ENCODE measurements around the gene C2CD4C. TPM values are rescaled to one million over a fixed set of nuclear protein-coding genes. Genes with fewer than 3 reads are reported as not detected.
"Not testable (repeated sequence)": the region's sequence is repeated elsewhere in the genome, so short reads cannot be mapped to it uniquely, and the experiment has no call there.

C2CD4C gene
- total RNA-seq, 1 donor from 2014 or later = 2.2 TPM

GRCh38 chr19:383040-383439 is 25.9 kb downstream of the C2CD4C start:
- no peak for TF ChIP-seq POLR2AphosphoS5 (IDR thresholded peaks at IDR 0.05; ENCODE audit: insufficient read depth in 1 of 2, low read depth in 1 of 2)
- TF ChIP-seq POLR2A (IDR thresholded peaks at IDR 0.05) = no peak
- Histone ChIP-seq H3K27ac (no peak overlapping the region), H3K36me3 (no peaks in the 10 kb centered on the region), H3K4me1 (no peaks in the 10 kb centered on the region), H3K27me3 (peaks cover 4% of the 10 kb centered on the region), H3K4me3 (no peak overlapping the region), H3K9me3 (no peaks in the 10 kb centered on the region)
- DNase-seq (ENCODE audit: extremely low spot score in 2 of 2) = no peak
- intact Hi-C loops (cut with DNase I) = no loop called here

GRCh38 chr19:382578-382977 is 26.4 kb downstream of the C2CD4C start:
- H3K9me3 ChIP-seq; H3K36me3 ChIP-seq; DNase-seq (ENCODE audit: extremely low spot score in 2 of 2); H3K27me3 ChIP-seq; H3K27ac ChIP-seq; H3K4me1 ChIP-seq; H3K4me3 ChIP-seq; intact Hi-C loops (cut with DNase I): not testable (repeated sequence)

GRCh38 chr19:381901-382300 is 27.0 kb downstream of the C2CD4C start:
- H3K4me1 ChIP-seq; H3K27me3 ChIP-seq; DNase-seq (ENCODE audit: extremely low spot score in 2 of 2); H3K4me3 ChIP-seq; H3K36me3 ChIP-seq; H3K9me3 ChIP-seq; intact Hi-C loops (cut with DNase I); H3K27ac ChIP-seq: not testable (repeated sequence)

DNA sequence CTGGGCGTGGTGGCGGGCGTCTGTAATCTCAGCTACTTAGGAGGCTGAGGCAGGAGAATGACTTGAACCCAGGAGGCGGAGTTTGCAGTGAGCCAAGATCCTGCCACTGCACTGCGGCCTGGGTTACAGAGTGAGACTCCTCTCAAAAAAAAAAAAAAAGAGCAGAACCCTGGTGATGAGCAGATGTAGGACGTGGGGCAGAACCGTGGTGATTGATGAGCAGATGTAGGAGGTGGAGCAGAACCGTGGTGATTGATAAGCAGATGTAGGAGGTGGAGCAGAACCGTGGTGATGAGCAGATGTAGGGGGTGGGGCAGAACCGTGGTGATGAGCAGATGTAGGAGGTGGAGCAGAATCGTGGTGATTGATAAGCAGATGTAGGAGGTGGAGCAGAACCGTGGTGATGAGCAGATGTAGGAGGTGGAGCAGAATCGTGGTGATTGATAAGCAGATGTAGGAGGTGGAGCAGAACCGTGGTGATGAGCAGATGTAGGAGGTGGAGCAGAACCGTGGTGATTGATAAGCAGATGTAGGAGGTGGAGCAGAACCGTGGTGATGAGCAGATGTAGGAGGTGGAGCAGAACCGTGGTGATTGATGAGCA is 28.2 kb downstream of the C2CD4C start:
- H3K4me1 ChIP-seq; intact Hi-C loops (cut with DNase I); H3K27me3 ChIP-seq: not testable (repeated sequence)

GRCh38 chr19:379796-380195 is 29.2 kb downstream of the C2CD4C start:
- H3K27ac ChIP-seq = no peak overlapping the region
- H3K9me3 ChIP-seq = no peaks in the 10 kb centered on the region
- DNase-seq (ENCODE audit: extremely low spot score in 2 of 2) = no peak
- no peak overlapping the region for H3K4me3 ChIP-seq
- H3K4me1 ChIP-seq = peaks cover 3% of the 10 kb centered on the region
- intact Hi-C loops (cut with DNase I) = no loop called here
- no peak for TF ChIP-seq POLR2AphosphoS5 (IDR thresholded peaks at IDR 0.05; ENCODE audit: insufficient read depth in 1 of 2, low read depth in 1 of 2)
- no peak for TF ChIP-seq CTCF (IDR thresholded peaks at IDR 0.05)
- no peak for TF ChIP-seq POLR2A (IDR thresholded peaks at IDR 0.05)
- peaks cover 4% of the 10 kb centered on the region for H3K27me3 ChIP-seq
- no peaks in the 10 kb centered on the region for H3K36me3 ChIP-seq

More for the DNA sequence above, 28.2 kb downstream of the C2CD4C start:
- H3K9me3 ChIP-seq; H3K27ac ChIP-seq; H3K36me3 ChIP-seq; DNase-seq (ENCODE audit: extremely low spot score in 2 of 2); H3K4me3 ChIP-seq: not testable (repeated sequence)

GRCh38 chr19:378706-379105 is 30.2 kb downstream of the C2CD4C start:
- Histone ChIP-seq H3K9me3 (no peaks in the 10 kb centered on the region), H3K4me3 (no peak overlapping the region), H3K36me3 (no peaks in the 10 kb centered on the region), H3K27ac (no peak overlapping the region), H3K4me1 (peaks cover 8% of the 10 kb centered on the region), H3K27me3 (peaks cover 4% of the 10 kb centered on the region)
- TF ChIP-seq CTCF (IDR thresholded peaks at IDR 0.05) = no peak
- DNase-seq (ENCODE audit: extremely low spot score in 2 of 2) = no peak
- intact Hi-C loops (cut with DNase I) = no loop called here

- Histone ChIP-seq H3K9me3 (no peaks in the 10 kb centered on the region), H3K36me3 (no peaks in the 10 kb centered on the region), H3K27me3 (no peaks in the 10 kb centered on the region), H3K4me3 (no peak overlapping the region), H3K4me1 (peaks cover 8% of the 10 kb centered on the region), H3K27ac (no peak overlapping the region)
- no peak for DNase-seq (ENCODE audit: extremely low spot score in 2 of 2)
- no peak for TF ChIP-seq CTCF (IDR thresholded peaks at IDR 0.05)
- no peak for TF ChIP-seq POLR2AphosphoS5 (IDR thresholded peaks at IDR 0.05; ENCODE audit: insufficient read depth in 1 of 2, low read depth in 1 of 2)
- no peak for TF ChIP-seq POLR2A (IDR thresholded peaks at IDR 0.05)
- intact Hi-C loops (cut with DNase I) = no loop called here
These were observed 31.0 kb downstream of the C2CD4C start for GRCh38 chr19:377801-378581.
